Epidermal melanocyte (primary cell): ENCODE results near the gene EI24.

Source experiments
- DNase-seq: peaks from one replicate; pipeline ENCODE4 v3.0.0; 2011; ENCODE audit warnings: low spot score; ENCODE audit not compliant: insufficient read length

Gene EI24

GRCh38 chr11:125626288-125626950 is 57.1 kb downstream of the EI24 start:
- no peak for DNase-seq

GRCh38 chr11:125627236-125627910 is 58.1 kb downstream of the EI24 start:
- no peak for DNase-seq
